PC-9 (cell line): Measurements from ENCODE around the gene IFNLR1. TPM values are rescaled to one million over a fixed set of nuclear protein-coding genes. Genes with fewer than 3 reads are reported as not detected.

Experiments used
- BruUV-seq: library from RNA; stranded (reverse); fragments of 400-500 nt; replicated peaks from 2 replicates; lab custom pipeline; 2021; lab: Mats Ljungman, UMichigan
- CTCF ChIA-PET: fragments of 300-600 bp; sonication (Branson Sonifier 250); formaldehyde crosslinking; loops from one replicate; lab custom pipeline; 2022; ENCODE audit warnings: antibody characterized with exemption; lab: Charles Lee
- POLR2A ChIA-PET: fragments of 300-600 bp; sonication (Branson Sonifier 250); formaldehyde crosslinking; loops from one replicate; lab custom pipeline; 2022; ENCODE audit warnings: antibody characterized with exemption; ENCODE audit not compliant: unreplicated experiment; lab: Charles Lee
- DNase-seq, 2 experiments: peaks; one replicate each; pipeline versions ENCODE4 v3.0.0 to v3.0.0-alpha.2; 2015 to 2022; ENCODE audit warnings: mixed read lengths in 1 of 2
- H2AFZ ChIP-seq: fragments of 200-600 bp; sonication (generic); 2 replicates; pipeline ENCODE4 v1.8.1; 2017; ENCODE audit warnings: antibody characterized with exemption
- H3F3A ChIP-seq: fragments of 200-600 bp; sonication (generic); 2 replicates; pipeline ENCODE4 v1.8.1; 2017; ENCODE audit warnings: antibody characterized with exemption, mild to moderate bottlenecking, low read depth; ENCODE audit not compliant: insufficient read depth
- H3K27ac ChIP-seq: fragments of 200-600 bp; sonication (generic); 2 replicates; pipeline ENCODE4 v1.6.1; 2016; ENCODE audit warnings: mixed run types
- H3K27me3 ChIP-seq: fragments of 200-600 bp; sonication (generic); 2 replicates; pipeline ENCODE4 v1.6.1; 2016; ENCODE audit warnings: low read depth, mixed run types; ENCODE audit not compliant: insufficient read depth
- H3K36me3 ChIP-seq: fragments of 200-600 bp; sonication (generic); 2 replicates; pipeline ENCODE4 v1.6.1; 2016; ENCODE audit warnings: low read depth, mixed run types
- H3K4me1 ChIP-seq: fragments of 200-600 bp; sonication (generic); replicated peaks from 2 replicates; pipeline ENCODE4 v1.6.1; 2016; ENCODE audit warnings: mixed run types; ENCODE audit not compliant: insufficient read depth
- H3K4me2 ChIP-seq: fragments of 200-600 bp; sonication (generic); 2 replicates; pipeline ENCODE4 v1.6.1; 2017; ENCODE audit warnings: mixed run types
- H3K4me3 ChIP-seq: fragments of 200-600 bp; sonication (generic); 2 replicates; pipeline ENCODE4 v1.6.1; 2016; ENCODE audit warnings: mixed run types
- H3K79me2 ChIP-seq: fragments of 200-600 bp; sonication (generic); 2 replicates; pipeline ENCODE4 v1.6.1; 2017; ENCODE audit warnings: low read depth, mixed run types
- H3K9me2 ChIP-seq: fragments of 200-600 bp; sonication (generic); 2 replicates; pipeline ENCODE4 v1.8.1; 2017; ENCODE audit warnings: mild to moderate bottlenecking; ENCODE audit not compliant: insufficient read depth
- H3K9me3 ChIP-seq: fragments of 200-600 bp; sonication (generic); 2 replicates; pipeline ENCODE4 v1.8.1; 2016; ENCODE audit warnings: low read depth; ENCODE audit not compliant: insufficient read depth
- H4K20me1 ChIP-seq: fragments of 200-600 bp; sonication (generic); 2 replicates; pipeline ENCODE4 v1.8.1; 2017; ENCODE audit not compliant: insufficient read depth
- EZH2 ChIP-seq: fragments of 200-600 bp; sonication (generic); IDR thresholded peaks from 2 replicates; pipeline ENCODE4 v1.8.0; 2017; ENCODE audit warnings: antibody characterized with exemption, low read depth
- intact Hi-C: fragments of 100-400 bp; cut with micrococcal nuclease; formaldehyde crosslinking; loops from one replicate; pipeline ENCODE4 v1.10.0; 2022; ENCODE audit not compliant: unreplicated experiment
- total RNA-seq: library from RNA; stranded (reverse); gene quantifications from 2 replicates; pipeline ENCODE4 v1.2.3, GENCODE V29; 2021
- TF ChIP-seq, protein P1 (sequence below): fragments of 200-600 bp; sonication (generic); conservative IDR thresholded peaks from 2 replicates; pipeline ENCODE4 v1.6.1; 2017; ENCODE audit warnings: mixed run types, antibody characterized with exemption, mild to moderate bottlenecking, moderate library complexity

IFNLR1 gene
- total RNA-seq, 1 experiment from 2014 or later: 5.5 TPM

- DNase-seq: no peak
- Histone ChIP-seq H3K4me1 (peaks cover 11% of the 10 kb centered on the region; the same call in 1 of the 2 replicates), H3K4me2 (no peak overlapping the region), H3K79me2 (no peaks in the 10 kb centered on the region), H2AFZ (no peak overlapping the region), H3K27me3 (no peaks in the 10 kb centered on the region), H3K27ac (no peak overlapping the region), H3K36me3 (no peaks in the 10 kb centered on the region), H3K9me2 (no peaks in the 10 kb centered on the region), H3K4me3 (no peak overlapping the region), H4K20me1 (no peaks in the 10 kb centered on the region), H3F3A (no peaks in the 10 kb centered on the region), H3K9me3 (no peaks in the 10 kb centered on the region)
- ChIA-PET POLR2A (interaction anchor here (0.5 kb wide), 1 partner anchor 32 kb away, joined by 4 read pairs; no protein-coding TSS in a partner anchor), CTCF (no interaction called here)
- TF ChIP-seq, protein P1, sequence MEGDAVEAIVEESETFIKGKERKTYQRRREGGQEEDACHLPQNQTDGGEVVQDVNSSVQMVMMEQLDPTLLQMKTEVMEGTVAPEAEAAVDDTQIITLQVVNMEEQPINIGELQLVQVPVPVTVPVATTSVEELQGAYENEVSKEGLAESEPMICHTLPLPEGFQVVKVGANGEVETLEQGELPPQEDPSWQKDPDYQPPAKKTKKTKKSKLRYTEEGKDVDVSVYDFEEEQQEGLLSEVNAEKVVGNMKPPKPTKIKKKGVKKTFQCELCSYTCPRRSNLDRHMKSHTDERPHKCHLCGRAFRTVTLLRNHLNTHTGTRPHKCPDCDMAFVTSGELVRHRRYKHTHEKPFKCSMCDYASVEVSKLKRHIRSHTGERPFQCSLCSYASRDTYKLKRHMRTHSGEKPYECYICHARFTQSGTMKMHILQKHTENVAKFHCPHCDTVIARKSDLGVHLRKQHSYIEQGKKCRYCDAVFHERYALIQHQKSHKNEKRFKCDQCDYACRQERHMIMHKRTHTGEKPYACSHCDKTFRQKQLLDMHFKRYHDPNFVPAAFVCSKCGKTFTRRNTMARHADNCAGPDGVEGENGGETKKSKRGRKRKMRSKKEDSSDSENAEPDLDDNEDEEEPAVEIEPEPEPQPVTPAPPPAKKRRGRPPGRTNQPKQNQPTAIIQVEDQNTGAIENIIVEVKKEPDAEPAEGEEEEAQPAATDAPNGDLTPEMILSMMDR: no peak
- no peak for TF ChIP-seq EZH2
- BruUV-seq: no TSS peak
- intact Hi-C loops: no loop called here
Measured at GRCh38 chr1:24172598-24172997, 14.5 kb downstream of the IFNLR1 start.

DNA sequence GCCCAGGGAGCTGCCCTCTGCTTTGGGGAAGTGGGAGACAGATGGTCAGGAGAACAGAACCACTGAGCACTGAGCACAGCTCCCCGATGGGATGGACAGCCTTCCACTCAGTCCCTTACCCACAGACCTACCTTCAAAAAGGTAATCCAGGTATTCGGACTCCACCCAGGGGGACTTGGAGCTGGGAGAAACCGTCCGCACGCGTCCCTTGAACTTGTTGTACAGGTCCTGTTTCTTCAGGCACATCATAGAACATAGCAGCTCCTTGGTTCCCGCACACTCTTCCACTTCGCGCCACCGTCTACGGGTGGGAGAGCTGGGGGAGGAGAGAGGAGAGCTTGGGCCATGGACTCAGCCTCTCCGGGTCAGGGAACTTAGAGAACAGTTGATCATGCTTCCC lies 17.8 kb downstream of the IFNLR1 start:
- intact Hi-C loops: no loop called here

DNA sequence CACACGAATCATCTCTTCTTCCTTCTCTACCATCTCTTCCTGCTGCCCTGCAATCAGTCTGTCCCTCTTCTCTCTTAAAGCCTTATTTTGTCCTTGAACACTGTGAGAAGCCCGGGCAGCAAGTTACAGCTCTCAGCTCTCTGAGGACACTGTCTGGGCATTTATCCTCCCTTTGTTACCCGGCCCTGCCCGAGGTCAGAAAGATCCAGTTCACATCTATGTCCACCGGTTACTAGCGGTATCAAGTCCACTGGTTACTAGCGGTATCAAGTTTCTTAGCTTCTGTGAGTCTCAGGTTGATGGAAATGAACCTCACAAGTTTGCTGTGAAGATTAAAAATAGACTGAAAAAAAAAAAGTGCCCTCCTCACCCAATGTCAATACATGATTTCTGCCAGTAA lies 18.8 kb downstream of the IFNLR1 start:
- CTCF ChIA-PET: interaction anchor here (0.5 kb wide), 1 partner anchor 219 kb away, joined by 3 read pairs; no protein-coding TSS in a partner anchor
- H3K9me3 ChIP-seq: no peaks in the 10 kb centered on the region
- H4K20me1 ChIP-seq: no peaks in the 10 kb centered on the region
- no peaks in the 10 kb centered on the region for H3K9me2 ChIP-seq
- intact Hi-C loops: no loop called here
- no peak overlapping the region for H3K4me2 ChIP-seq
- no peaks in the 10 kb centered on the region for H3K27me3 ChIP-seq
- H3F3A ChIP-seq: no peaks in the 10 kb centered on the region
- H3K36me3 ChIP-seq: no peaks in the 10 kb centered on the region
- no peaks in the 10 kb centered on the region for H3K79me2 ChIP-seq
- no peaks in the 10 kb centered on the region for H3K4me1 ChIP-seq
- no peak overlapping the region for H3K4me3 ChIP-seq
- TF ChIP-seq, protein P1: no peak
- no peak for TF ChIP-seq EZH2
- POLR2A ChIA-PET: interaction anchor here (0.6 kb wide), 1 partner anchor 339 kb away, joined by 3 read pairs; no protein-coding TSS in a partner anchor
- no TSS peak for BruUV-seq
- H3K27ac ChIP-seq: no peak overlapping the region
- no peak overlapping the region for H2AFZ ChIP-seq
- DNase-seq: no peak

More for the DNA sequence above, 17.8 kb downstream of the IFNLR1 start:
- no peaks in the 10 kb centered on the region for H3K9me3 ChIP-seq
- H3K4me2 ChIP-seq: no peak overlapping the region
- H2AFZ ChIP-seq: no peak overlapping the region
- H3F3A ChIP-seq: no peaks in the 10 kb centered on the region
- H3K9me2 ChIP-seq: no peaks in the 10 kb centered on the region
- no peak overlapping the region for H3K27ac ChIP-seq
- no peaks in the 10 kb centered on the region for H3K27me3 ChIP-seq
- ChIA-PET CTCF (no interaction called here), POLR2A (no interaction called here)
- no peak overlapping the region for H3K4me3 ChIP-seq
- H3K79me2 ChIP-seq: no peaks in the 10 kb centered on the region
- BruUV-seq: no TSS peak
- H3K36me3 ChIP-seq: no peaks in the 10 kb centered on the region
- no peaks in the 10 kb centered on the region for H4K20me1 ChIP-seq
- no peaks in the 10 kb centered on the region for H3K4me1 ChIP-seq
- TF ChIP-seq, protein P1: no peak
- no peak for TF ChIP-seq EZH2
- DNase-seq: no peak
